GM12878 (cell line): ENCODE results near the gene GZF1. TPM values are rescaled to one million over a fixed set of nuclear protein-coding genes. Genes with fewer than 3 reads are reported as not detected.

ENCODE experiments used
- ATAC-seq: fragments of 200-7000 bp; cut with Tn5 transposase; 3 replicates; pipeline ENCODE4 v1.9.1; 2020; ENCODE audit warnings: mild to moderate bottlenecking, moderate library complexity
- BruUV-seq: library from RNA; stranded (reverse); fragments of 400-500 nt; replicated peaks from 2 replicates; lab custom pipeline; 2021; lab: Mats Ljungman, UMichigan
- CTCF ChIA-PET: fragments of 300-600 bp; sonication (Branson Sonifier 250); formaldehyde crosslinking; extraction: SDS; loops from one replicate; lab custom pipeline; 2021; ENCODE audit warnings: inconsistent platforms; lab: Yijun Ruan, JAX
- POLR2A ChIA-PET: fragments of 350-600 bp; formaldehyde crosslinking; extraction: SDS; loops from one replicate; lab custom pipeline; 2021; ENCODE audit warnings: inconsistent platforms; lab: Charles Lee
- RAD21 ChIA-PET: fragments of 300-600 bp; sonication (Branson Sonifier 250); formaldehyde crosslinking; loops from one replicate; lab custom pipeline; 2023; ENCODE audit warnings: antibody characterized with exemption; ENCODE audit not compliant: unreplicated experiment; lab: Charles Lee
- SMC1A ChIA-PET: fragments of 300-600 bp; sonication (Branson Sonifier 250); formaldehyde crosslinking; loops from one replicate; lab custom pipeline; 2023; ENCODE audit not compliant: unreplicated experiment, uncharacterized antibody; lab: Charles Lee
- DNase-seq: peaks from one replicate; pipeline ENCODE4 v3.0.0-alpha.2; 2011; ENCODE audit warnings: low read depth, low spot score
- FAIRE-seq: peaks from 3 replicates; lab custom pipeline; 2011; peaks lifted over from hg19 to GRCh38; lab: Jason Lieb, UNC
- H2AFZ ChIP-seq: 2 replicates; pipeline ENCODE4 v1.6.0; 2011; ENCODE audit warnings: low read depth, low read length, control low read depth; ENCODE audit not compliant: control insufficient read depth
- H3K27ac ChIP-seq: 2 replicates; pipeline ENCODE4 v1.5.1; 2011; ENCODE audit warnings: control low read depth; ENCODE audit not compliant: control insufficient read depth, insufficient read depth
- H3K27me3 ChIP-seq, 2 experiments: replicated peaks in 1 of 2; 2 replicates each; pipeline versions ENCODE4 v1.6.0 to v1.6.1; 2011; ENCODE audit warnings: low read length in 1 of 2; ENCODE audit not compliant: control insufficient read depth in 2 of 2, insufficient read depth in 2 of 2
- H3K36me3 ChIP-seq, 2 experiments: 2 replicates each; pipeline ENCODE4 v1.5.1; 2011; ENCODE audit warnings: low read length in 1 of 2; ENCODE audit not compliant: control insufficient read depth in 2 of 2, insufficient read depth in 2 of 2
- H3K4me1 ChIP-seq: 2 replicates; pipeline ENCODE4 v1.6.1; 2011; ENCODE audit warnings: mild to moderate bottlenecking, low read length, moderate library complexity, mixed read lengths; ENCODE audit not compliant: control insufficient read depth, insufficient read depth
- H3K4me2 ChIP-seq: 2 replicates; pipeline ENCODE4 v1.6.0; 2011; ENCODE audit warnings: control low read depth; ENCODE audit not compliant: control insufficient read depth, insufficient read depth
- H3K4me3 ChIP-seq: fragments of 200-600 bp; sonication (generic); 2 replicates; pipeline ENCODE4 v1.5.1; 2016
- H3K79me2 ChIP-seq: 2 replicates; pipeline ENCODE4 v1.6.0; 2011; ENCODE audit warnings: low read length; ENCODE audit not compliant: control insufficient read depth, insufficient read depth
- H3K9ac ChIP-seq: 2 replicates; pipeline ENCODE4 v1.8.0; 2011; ENCODE audit warnings: low read length, control low read depth, mixed read lengths; ENCODE audit not compliant: control insufficient read depth, insufficient read depth
- H3K9me3 ChIP-seq: replicated peaks from 3 replicates; pipeline ENCODE4 v1.5.1; 2011; ENCODE audit warnings: mild to moderate bottlenecking, low read length; ENCODE audit not compliant: control insufficient read depth, insufficient read depth
- H4K20me1 ChIP-seq: 2 replicates; pipeline ENCODE4 v1.6.0; 2011; ENCODE audit not compliant: control insufficient read depth, insufficient read depth
- CREM ChIP-seq: IDR thresholded peaks from 2 replicates; pipeline ENCODE4 v1.6.1; 2014; ENCODE audit warnings: antibody characterized with exemption, low read depth
- CTCF ChIP-seq, 3 experiments: IDR thresholded peaks in 2 of 3; conservative IDR thresholded peaks in 1 of 3; 2 replicates each; pipeline ENCODE4 v1.5.1; 2011; ENCODE audit warnings: low read depth in 3 of 3, low read length in 3 of 3, mild to moderate bottlenecking in 3 of 3, control low read depth in 2 of 3, moderate library complexity in 2 of 3, inconsistent platforms in 1 of 3, mixed read lengths in 1 of 3; ENCODE audit not compliant: control insufficient read depth in 2 of 3, insufficient read depth in 1 of 3; ENCODE audit errors: extremely low read depth in 1 of 3
- DPF2 ChIP-seq: fragments of 450-650 bp; IDR thresholded peaks from 2 replicates; pipeline ENCODE4 v1.6.1; 2017; ENCODE audit warnings: mild to moderate bottlenecking
- GABPA ChIP-seq: IDR thresholded peaks from 2 replicates; pipeline ENCODE4 v1.6.1; 2014; ENCODE audit warnings: antibody characterized with exemption, low read depth, mild to moderate bottlenecking, inconsistent platforms
- MTA3 ChIP-seq: IDR thresholded peaks from 2 replicates; pipeline ENCODE4 v1.6.1; 2012; ENCODE audit warnings: low read length, inconsistent platforms, borderline replicate concordance
- POLR2A ChIP-seq: IDR thresholded peaks from 2 replicates; pipeline ENCODE4 v1.6.1; 2011; ENCODE audit warnings: low read depth, mild to moderate bottlenecking, low read length
- YBX1 ChIP-seq: fragments of 450-650 bp; IDR thresholded peaks from 2 replicates; pipeline ENCODE4 v1.6.1; 2016; ENCODE audit warnings: antibody characterized with exemption
- WGBS: methylation state at CpG from one replicate; pipeline ENCODE4 v1.1.6; 2016; ENCODE audit warnings: low lambda C conversion rate; ENCODE audit not compliant: insufficient replicate concordance, insufficient coverage; ENCODE audit errors: missing lambda C conversion rate; 5-methylcytosine and 5-hydroxymethylcytosine counted together
- in situ Hi-C: fragments of 300-500 bp; cut with MboI; formaldehyde crosslinking; loops from 9 replicates; pipeline ENCODE4 v1.14.3; 2018; ENCODE audit warnings: mixed read lengths
- intact Hi-C: fragments of 100-400 bp; cut with micrococcal nuclease; formaldehyde crosslinking; loops from one replicate; pipeline ENCODE4 v1.14.2; 2022; ENCODE audit not compliant: unreplicated experiment
- polyA plus RNA-seq, 11 experiments: library from polyadenylated mRNA; depleted of rRNA in 4 of 11; unstranded in 6 of 11; stranded (reverse) in 5 of 11; fragments of >200 nt; fragmentation: Nextera tagmentation in 4 of 11; fragmentation: Illumina TruSeq in 1 of 11; extraction: Ambion mirVana in 4 of 11; extraction: Trizol in 1 of 11; gene quantifications; 1 replicate in 1 of 11; 2 replicates in 10 of 11; pipeline versions ENCODE4 v1.2.1 to v1.2.3, GENCODE V29; 2011 to 2016; ENCODE audit warnings: inconsistent platforms in 2 of 11, missing spikeins in 2 of 11, low read depth in 1 of 11
- total RNA-seq, 4 experiments: library from RNA; depleted of rRNA in 3 of 4; stranded (reverse); fragments of >200 nt in 3 of 4; fragmentation: Illumina TruSeq in 1 of 4; extraction: Trizol in 1 of 4; gene quantifications; 2 replicates each; pipeline versions ENCODE4 v1.2.1 to v1.2.3, GENCODE V29; 2013 to 2021
- TF ChIP-seq, protein P1 (sequence below): fragments of 450-650 bp; formaldehyde crosslinking; IDR thresholded peaks from 2 replicates; pipeline ENCODE4 v1.4.0; 2020; ENCODE audit warnings: mild to moderate bottlenecking, moderate library complexity
- TF ChIP-seq, protein P2 (sequence below): IDR thresholded peaks from 2 replicates; pipeline ENCODE4 v1.6.1; 2011; ENCODE audit warnings: borderline replicate concordance, low read depth, mild to moderate bottlenecking, moderate library complexity, low read length; ENCODE audit not compliant: insufficient read depth, poor library complexity, severe bottlenecking

The GZF1 gene
- total and polyA plus RNA-seq, 10 of the 15 experiments (the other 5 are each of a cell fraction or from before 2014, with no cell fraction given): 2.2 to 19.5 (median 9.7) TPM

DNA sequence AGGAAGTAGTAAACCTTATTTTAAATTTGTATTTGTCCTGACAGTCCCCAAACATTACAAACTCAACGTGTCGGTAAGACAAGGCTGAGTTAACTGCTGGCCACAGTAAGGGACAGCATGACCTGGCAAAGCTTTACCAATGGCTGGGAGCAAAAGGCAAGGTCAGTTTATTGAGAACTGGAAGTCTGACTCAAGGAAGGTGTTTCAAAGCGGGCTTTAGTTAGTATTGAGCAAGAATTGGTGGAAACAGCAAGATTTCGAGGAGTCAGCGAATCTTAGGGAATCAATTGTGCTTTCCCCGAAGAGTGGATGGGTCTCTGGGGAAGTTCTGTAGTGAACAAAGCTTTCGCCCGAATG is 885 bp upstream of the GZF1 start (continued):
- no peak for TF ChIP-seq GABPA

DNA sequence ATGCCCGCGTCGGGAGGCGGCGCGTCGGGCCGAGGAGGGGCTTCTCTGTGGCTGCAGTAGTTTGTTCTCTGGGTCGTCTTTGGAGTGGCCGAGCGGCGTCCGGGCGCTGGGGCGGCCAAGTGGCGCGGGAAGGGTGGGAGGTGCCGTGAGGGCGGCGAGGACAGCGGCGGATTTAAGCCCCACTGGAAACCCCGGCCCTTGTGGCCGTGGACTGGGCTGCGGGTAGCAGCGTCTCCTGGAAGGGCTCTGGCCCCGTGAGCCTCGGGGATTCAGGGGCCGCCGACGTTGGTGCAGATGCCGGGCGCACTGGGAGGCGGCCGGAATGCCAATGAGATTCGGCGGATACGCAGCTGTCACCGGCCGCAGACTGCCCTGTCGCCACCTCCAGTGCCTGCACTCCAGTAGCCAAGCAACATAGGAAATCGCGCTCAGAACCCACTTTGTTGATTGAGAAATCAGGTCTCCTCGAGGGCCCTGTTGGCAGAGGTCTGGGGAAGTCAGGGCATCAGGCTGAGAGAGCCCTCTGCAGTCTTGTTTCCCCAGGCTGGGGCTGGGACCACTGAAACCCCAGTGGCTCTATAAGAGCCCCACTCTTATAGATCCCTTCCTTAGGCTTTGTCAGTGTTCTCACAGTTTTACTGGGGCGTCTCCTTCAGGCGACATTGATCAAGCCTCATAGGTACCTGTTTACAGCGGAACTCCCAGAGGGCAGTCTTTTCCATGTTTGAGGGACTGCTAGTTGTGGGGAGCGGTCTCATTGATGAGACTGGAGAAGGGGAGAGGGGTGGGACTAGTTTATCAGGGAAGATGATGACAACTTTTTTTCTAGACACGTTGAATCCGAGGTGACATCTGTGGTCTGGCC is 642 bp downstream of the GZF1 start:
- H3K36me3 ChIP-seq: peaks cover 4 to 7% of the 10 kb centered on the region in 2 experiments
- TF ChIP-seq DPF2: 0 out of 2 replicates have a peak, but pooled peaks have one; percentile 12
- TF ChIP-seq YBX1: no peak
- peak in 1 of 3 experiments; percentile 22; a peak in 2 of 6 replicates for TF ChIP-seq CTCF (IDR thresholded peaks at IDR 0.05 in 2 of 3, conservative IDR thresholded peaks at IDR 0.05 in 1 of 3; ENCODE audit: control insufficient read depth in 2 of 3, extremely low read depth in 1 of 3, insufficient read depth in 1 of 3, low read depth in 3 of 3, low read length in 3 of 3)
- peak; percentile 51; the same call in 1 of the 2 replicates for TF ChIP-seq MTA3
- TF ChIP-seq, protein P1, sequence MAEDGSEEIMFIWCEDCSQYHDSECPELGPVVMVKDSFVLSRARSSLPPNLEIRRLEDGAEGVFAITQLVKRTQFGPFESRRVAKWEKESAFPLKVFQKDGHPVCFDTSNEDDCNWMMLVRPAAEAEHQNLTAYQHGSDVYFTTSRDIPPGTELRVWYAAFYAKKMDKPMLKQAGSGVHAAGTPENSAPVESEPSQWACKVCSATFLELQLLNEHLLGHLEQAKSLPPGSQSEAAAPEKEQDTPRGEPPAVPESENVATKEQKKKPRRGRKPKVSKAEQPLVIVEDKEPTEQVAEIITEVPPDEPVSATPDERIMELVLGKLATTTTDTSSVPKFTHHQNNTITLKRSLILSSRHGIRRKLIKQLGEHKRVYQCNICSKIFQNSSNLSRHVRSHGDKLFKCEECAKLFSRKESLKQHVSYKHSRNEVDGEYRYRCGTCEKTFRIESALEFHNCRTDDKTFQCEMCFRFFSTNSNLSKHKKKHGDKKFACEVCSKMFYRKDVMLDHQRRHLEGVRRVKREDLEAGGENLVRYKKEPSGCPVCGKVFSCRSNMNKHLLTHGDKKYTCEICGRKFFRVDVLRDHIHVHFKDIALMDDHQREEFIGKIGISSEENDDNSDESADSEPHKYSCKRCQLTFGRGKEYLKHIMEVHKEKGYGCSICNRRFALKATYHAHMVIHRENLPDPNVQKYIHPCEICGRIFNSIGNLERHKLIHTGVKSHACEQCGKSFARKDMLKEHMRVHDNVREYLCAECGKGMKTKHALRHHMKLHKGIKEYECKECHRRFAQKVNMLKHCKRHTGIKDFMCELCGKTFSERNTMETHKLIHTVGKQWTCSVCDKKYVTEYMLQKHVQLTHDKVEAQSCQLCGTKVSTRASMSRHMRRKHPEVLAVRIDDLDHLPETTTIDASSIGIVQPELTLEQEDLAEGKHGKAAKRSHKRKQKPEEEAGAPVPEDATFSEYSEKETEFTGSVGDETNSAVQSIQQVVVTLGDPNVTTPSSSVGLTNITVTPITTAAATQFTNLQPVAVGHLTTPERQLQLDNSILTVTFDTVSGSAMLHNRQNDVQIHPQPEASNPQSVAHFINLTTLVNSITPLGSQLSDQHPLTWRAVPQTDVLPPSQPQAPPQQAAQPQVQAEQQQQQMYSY (CRISPR knock-in tag): no peak
- 0 out of 2 replicates have a peak, but pooled peaks have one; percentile 1 for TF ChIP-seq POLR2A
- TF ChIP-seq, protein P2, sequence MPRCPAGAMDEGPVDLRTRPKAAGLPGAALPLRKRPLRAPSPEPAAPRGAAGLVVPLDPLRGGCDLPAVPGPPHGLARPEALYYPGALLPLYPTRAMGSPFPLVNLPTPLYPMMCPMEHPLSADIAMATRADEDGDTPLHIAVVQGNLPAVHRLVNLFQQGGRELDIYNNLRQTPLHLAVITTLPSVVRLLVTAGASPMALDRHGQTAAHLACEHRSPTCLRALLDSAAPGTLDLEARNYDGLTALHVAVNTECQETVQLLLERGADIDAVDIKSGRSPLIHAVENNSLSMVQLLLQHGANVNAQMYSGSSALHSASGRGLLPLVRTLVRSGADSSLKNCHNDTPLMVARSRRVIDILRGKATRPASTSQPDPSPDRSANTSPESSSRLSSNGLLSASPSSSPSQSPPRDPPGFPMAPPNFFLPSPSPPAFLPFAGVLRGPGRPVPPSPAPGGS: no peak
- TF ChIP-seq CREM: 0 out of 2 replicates have a peak, but pooled peaks have one; percentile 21
- in situ Hi-C loops: loop anchor here (25.0 kb wide), 2 partner anchors 1700 to 1900 kb away; partner anchors contain the start of gene ACSS1
- FAIRE-seq (no peak), DNase-seq (no peak), ATAC-seq (peak; percentile 27)
- under 1% methylated on average over 42 of the region's 50 CpGs for WGBS
- intact Hi-C loops: loop anchor here (1.0 to 5.0 kb wide), 2 partner anchors 58 to 265 kb away; no protein-coding TSS in a partner anchor
- H2AFZ ChIP-seq: peak overlapping the region; percentile 78
- peaks cover 23% of the 10 kb centered on the region for H3K4me1 ChIP-seq
- peak overlapping the region; percentile 81 for H3K4me3 ChIP-seq
- H3K9ac ChIP-seq: peak overlapping the region; percentile 82
- H3K27me3 ChIP-seq: no peaks in the 10 kb centered on the region
- SMC1A ChIA-PET: no interaction called here
- peak overlapping the region; percentile 90 for H3K4me2 ChIP-seq
- no peaks in the 10 kb centered on the region for H4K20me1 ChIP-seq
- H3K9me3 ChIP-seq: no peaks in the 10 kb centered on the region
- CTCF ChIA-PET: interaction anchor here (0.6 to 2.7 kb wide), 2 partner anchors 12 to 30 kb away, joined by 3 to 11 read pairs; partner anchors contain the start of gene NXT1
- peak overlapping the region; percentile 80 for H3K27ac ChIP-seq
- BruUV-seq: no TSS peak
- RAD21 ChIA-PET: interaction anchor here (3.6 kb wide), 1 partner anchor 12 kb away, joined by 11 read pairs; the partner anchor contains the start of gene NXT1
- POLR2A ChIA-PET: interaction anchor here (1.2 to 1.6 kb wide), 2 partner anchors 10 to 57 kb away, joined by 4 read pairs; no protein-coding TSS in a partner anchor
- peaks cover 58% of the 10 kb centered on the region for H3K79me2 ChIP-seq
